H1 (cell line): ENCODE data around the gene CFAP65. TPM values are rescaled to one million over a fixed set of nuclear protein-coding genes. Genes with fewer than 3 reads are reported as not detected.

Experiments used
- CTCF ChIA-PET: fragments of 300-600 bp; sonication (Branson Sonifier 250); formaldehyde crosslinking; loops from one replicate; lab custom pipeline; 2021; ENCODE audit not compliant: partially characterized antibody; lab: Charles Lee
- POLR2A ChIA-PET: fragments of 300-600 bp; sonication (Branson Sonifier 250); formaldehyde crosslinking; loops from one replicate; lab custom pipeline; 2021; ENCODE audit warnings: inconsistent platforms; ENCODE audit not compliant: partially characterized antibody; lab: Charles Lee
- DNase-seq, 2 experiments: peaks; one replicate each; pipeline versions ENCODE4 v3.0.0 to v3.0.0-alpha.2; 2010 to 2022; ENCODE audit warnings: low spot score in 2 of 2, low read depth in 1 of 2, mixed read lengths in 1 of 2
- FAIRE-seq: peaks from 2 replicates; lab custom pipeline; 2011; peaks lifted over from hg19 to GRCh38; lab: Jason Lieb, UNC
- H2AFZ ChIP-seq: 2 replicates; pipeline ENCODE4 v1.8.1; 2012; ENCODE audit warnings: low read length, inconsistent platforms
- H2AK5ac ChIP-seq: 2 replicates; pipeline ENCODE4 v1.6.1; 2013; ENCODE audit warnings: low read depth, low read length
- H2BK120ac ChIP-seq: replicated peaks from 2 replicates; pipeline ENCODE3; 2013; ENCODE audit warnings: low read depth, low read length, inconsistent platforms
- H2BK12ac ChIP-seq: 2 replicates; pipeline ENCODE4 v1.6.1; 2013; ENCODE audit warnings: low read depth, low read length
- H2BK15ac ChIP-seq: 2 replicates; pipeline ENCODE4 v1.6.1; 2013; ENCODE audit warnings: low read length
- H2BK20ac ChIP-seq: 2 replicates; pipeline ENCODE4 v1.6.1; 2013; ENCODE audit warnings: low read length
- H2BK5ac ChIP-seq: 2 replicates; pipeline ENCODE4 v1.6.1; 2013; ENCODE audit warnings: low read depth, low read length
- H3K14ac ChIP-seq: 2 replicates; pipeline ENCODE4 v1.6.1; 2013; ENCODE audit warnings: inconsistent platforms; ENCODE audit not compliant: insufficient read length
- H3K18ac ChIP-seq: 2 replicates; pipeline ENCODE4 v1.6.1; 2013; ENCODE audit warnings: low read length; ENCODE audit errors: extremely low read depth
- H3K23ac ChIP-seq: 2 replicates; pipeline ENCODE4 v1.6.1; 2013; ENCODE audit warnings: inconsistent platforms; ENCODE audit not compliant: insufficient read length
- H3K23me2 ChIP-seq: 2 replicates; pipeline ENCODE4 v1.6.1; 2013; ENCODE audit warnings: low read depth, low read length
- H3K27ac ChIP-seq: 2 replicates; pipeline ENCODE4 v1.6.1; 2011; ENCODE audit warnings: low read depth, low read length, inconsistent platforms
- H3K27me3 ChIP-seq, 4 experiments: replicated peaks in 1 of 4; 1 replicate in 1 of 4; 2 replicates in 3 of 4; pipeline versions ENCODE4 v1.6.1 to v1.8.1; 2011 to 2013; ENCODE audit warnings: low read length in 3 of 4, mild to moderate bottlenecking in 3 of 4, inconsistent platforms in 2 of 4, mixed read lengths in 2 of 4, moderate library complexity in 1 of 4; ENCODE audit not compliant: control insufficient read depth in 3 of 4, insufficient read depth in 3 of 4; ENCODE audit errors: extremely low read depth in 1 of 4
- H3K36me3 ChIP-seq, 4 experiments: 2 replicates each; pipeline versions ENCODE4 v1.6.1 to v1.8.1; 2011 to 2013; ENCODE audit warnings: mild to moderate bottlenecking in 4 of 4, low read length in 3 of 4, moderate library complexity in 2 of 4, control low read depth in 1 of 4, inconsistent platforms in 1 of 4; ENCODE audit not compliant: insufficient read depth in 4 of 4, control insufficient read depth in 2 of 4
- H3K4ac ChIP-seq: replicated peaks from 2 replicates; pipeline ENCODE3; 2013; ENCODE audit warnings: low read length, low read depth, mixed read lengths, inconsistent platforms; ENCODE audit not compliant: insufficient read length
- H3K4me1 ChIP-seq, 4 experiments: replicated peaks in 1 of 4; 1 replicate in 1 of 4; 2 replicates in 3 of 4; pipeline versions ENCODE4 v1.6.1 to v1.8.1; 2011 to 2013; ENCODE audit warnings: low read length in 3 of 4, inconsistent platforms in 2 of 4, mixed read lengths in 1 of 4; ENCODE audit not compliant: insufficient read depth in 4 of 4, control insufficient read depth in 3 of 4
- H3K4me2 ChIP-seq, 2 experiments: 2 replicates each; pipeline versions ENCODE4 v1.6.1 to v1.8.1; 2011 to 2013; ENCODE audit warnings: low read depth in 2 of 2, low read length in 2 of 2, control low read depth in 1 of 2, inconsistent platforms in 1 of 2, mild to moderate bottlenecking in 1 of 2; ENCODE audit not compliant: insufficient read depth in 1 of 2
- H3K4me3 ChIP-seq, 4 experiments: fragments of 200-600, 300-600 bp in 1 of 4; sonication (generic), shearing (Covaris generic), sonication (Bioruptor Twin) in 1 of 4; 2 replicates each; pipeline versions ENCODE4 v1.5.1 to v1.8.1; 2011 to 2016; ENCODE audit warnings: low read length in 4 of 4, low read depth in 3 of 4, control low read depth in 2 of 4, inconsistent platforms in 2 of 4, mild to moderate bottlenecking in 2 of 4, mixed read lengths in 1 of 4, moderate library complexity in 1 of 4; ENCODE audit not compliant: insufficient read depth in 2 of 4; ENCODE audit errors: extremely low read depth in 1 of 4
- H3K56ac ChIP-seq: replicated peaks from 2 replicates; pipeline ENCODE3; 2013; ENCODE audit warnings: low read depth, mild to moderate bottlenecking, mixed read lengths, low read length, inconsistent platforms; ENCODE audit not compliant: insufficient read length
- H3K79me1 ChIP-seq: 2 replicates; pipeline ENCODE4 v1.6.1; 2013; ENCODE audit warnings: low read depth, low read length, control low read depth
- H3K79me2 ChIP-seq, 2 experiments: 2 replicates each; pipeline versions ENCODE4 v1.6.1 to v1.8.1; 2012 to 2013; ENCODE audit warnings: low read length in 2 of 2, mild to moderate bottlenecking in 2 of 2, inconsistent platforms in 1 of 2; ENCODE audit not compliant: insufficient read depth in 2 of 2, control insufficient read depth in 1 of 2
- H3K9ac ChIP-seq, 4 experiments: replicated peaks in 1 of 4; 1 replicate in 1 of 4; 2 replicates in 3 of 4; pipeline versions ENCODE4 v1.6.1 to v1.8.1; 2011 to 2013; ENCODE audit warnings: low read depth in 3 of 4, low read length in 3 of 4, control low read depth in 2 of 4, mild to moderate bottlenecking in 2 of 4, moderate library complexity in 2 of 4, inconsistent platforms in 1 of 4; ENCODE audit errors: extremely low read depth in 1 of 4
- H3K9me3 ChIP-seq, 2 experiments: 2 replicates each; pipeline versions ENCODE4 v1.6.1 to v1.8.1; 2012 to 2013; ENCODE audit warnings: mild to moderate bottlenecking in 2 of 2, moderate library complexity in 2 of 2, control low read depth in 1 of 2, inconsistent platforms in 1 of 2, low read depth in 1 of 2, low read length in 1 of 2, mixed read lengths in 1 of 2; ENCODE audit not compliant: insufficient read depth in 2 of 2
- H4K20me1 ChIP-seq, 2 experiments: replicated peaks in 1 of 2; 2 replicates each; pipeline versions ENCODE3 to v1.8.1; 2011 to 2013; ENCODE audit warnings: inconsistent platforms in 2 of 2, low read length in 2 of 2, mild to moderate bottlenecking in 1 of 2; ENCODE audit not compliant: insufficient read depth in 2 of 2, control insufficient read depth in 1 of 2
- H4K5ac ChIP-seq: 2 replicates; pipeline ENCODE4 v1.6.1; 2013; ENCODE audit warnings: low read length, low read depth, mixed read lengths, inconsistent platforms; ENCODE audit not compliant: insufficient read length
- H4K8ac ChIP-seq: 2 replicates; pipeline ENCODE4 v1.8.0; 2013; ENCODE audit warnings: mild to moderate bottlenecking, moderate library complexity, low read length, inconsistent platforms; ENCODE audit not compliant: insufficient read depth; ENCODE audit errors: extremely low read depth
- H4K91ac ChIP-seq: replicated peaks from 2 replicates; pipeline ENCODE3; 2013; ENCODE audit warnings: low read length, mixed read lengths, inconsistent platforms; ENCODE audit not compliant: insufficient read length
- ASH2L ChIP-seq: fragments of 200-600, 300-600 bp; sonication (generic); IDR thresholded peaks from one replicate; pipeline ENCODE4 v1.7.1; 2017; ENCODE audit warnings: low read length
- BRCA1 ChIP-seq: IDR thresholded peaks from 2 replicates; pipeline ENCODE4 v1.6.1; 2012; ENCODE audit warnings: low read depth, low read length, improper control_type of control experiment
- FOSL1 ChIP-seq: IDR thresholded peaks from 2 replicates; pipeline ENCODE4 v1.6.1; 2011; ENCODE audit warnings: mild to moderate bottlenecking, low read depth, low read length, moderate library complexity; ENCODE audit not compliant: insufficient read depth
- POLR2A ChIP-seq, 2 experiments: IDR thresholded peaks; 1 replicate in 1 of 2; 2 replicates in 1 of 2; pipeline ENCODE4 v1.6.1; 2011; ENCODE audit warnings: low read depth in 2 of 2, low read length in 2 of 2, mild to moderate bottlenecking in 2 of 2; ENCODE audit errors: control extremely low read depth in 1 of 2
- SIX5 ChIP-seq: IDR thresholded peaks from 2 replicates; pipeline ENCODE4 v1.6.1; 2011; ENCODE audit warnings: mild to moderate bottlenecking, low read depth, low read length
- TAF1 ChIP-seq: IDR thresholded peaks from 2 replicates; pipeline ENCODE4 v1.6.1; 2011; ENCODE audit warnings: mild to moderate bottlenecking, low read depth, low read length
- TBP ChIP-seq: IDR thresholded peaks from 2 replicates; pipeline ENCODE4 v1.6.1; 2011; ENCODE audit warnings: low read depth, low read length, improper control_type of control experiment
- whole genome bisulfite sequencing, 2 experiments: shearing (Covaris generic) in 1 of 2; methylation state at CpG; one replicate each; pipeline versions ENCODE4 v1.1.6 to v1.1.7; 2013 to 2015; ENCODE audit warnings: low lambda C conversion rate in 2 of 2, mixed read lengths in 2 of 2, inconsistent platforms in 1 of 2, low coverage in 1 of 2, missing lambda C conversion rate in 1 of 2; ENCODE audit not compliant: insufficient replicate concordance in 2 of 2, insufficient coverage in 1 of 2, insufficient read length in 1 of 2; ENCODE audit errors: extremely low coverage in 1 of 2, missing lambda C conversion rate in 1 of 2; 5-methylcytosine and 5-hydroxymethylcytosine counted together
- polyA plus RNA-seq, 7 experiments: library from polyadenylated mRNA; depleted of rRNA in 3 of 7; stranded (reverse) in 5 of 7; unstranded in 2 of 7; fragments of >200 nt in 5 of 7; fragments of 200-250 nt in 2 of 7; gene quantifications; 1 replicate in 5 of 7; 2 replicates in 1 of 7; 4 replicates in 1 of 7; pipeline versions ENCODE4 v1.2.1 to v1.2.3, GENCODE V29; 2011 to 2013; ENCODE audit warnings: missing spikeins in 2 of 7, mixed read lengths in 2 of 7
- total RNA-seq: library from RNA; stranded (reverse); fragmentation: NEBNext Ultra II Directional; extraction: Animal tissue kit (Norgen Biotek cat#: 25700); gene quantifications from 2 replicates; pipeline ENCODE4 v1.2.1, GENCODE V29; 2021
- TF ChIP-seq, protein P1 (sequence below): IDR thresholded peaks from 2 replicates; pipeline ENCODE4 v1.6.1; 2012; ENCODE audit warnings: low read length, inconsistent platforms

Gene CFAP65
- total and polyA plus RNA-seq, 2 of the 8 experiments (the other 6 are each of a cell fraction or from before 2014, with no cell fraction given): 0.19 to 0.45 TPM

DNA sequence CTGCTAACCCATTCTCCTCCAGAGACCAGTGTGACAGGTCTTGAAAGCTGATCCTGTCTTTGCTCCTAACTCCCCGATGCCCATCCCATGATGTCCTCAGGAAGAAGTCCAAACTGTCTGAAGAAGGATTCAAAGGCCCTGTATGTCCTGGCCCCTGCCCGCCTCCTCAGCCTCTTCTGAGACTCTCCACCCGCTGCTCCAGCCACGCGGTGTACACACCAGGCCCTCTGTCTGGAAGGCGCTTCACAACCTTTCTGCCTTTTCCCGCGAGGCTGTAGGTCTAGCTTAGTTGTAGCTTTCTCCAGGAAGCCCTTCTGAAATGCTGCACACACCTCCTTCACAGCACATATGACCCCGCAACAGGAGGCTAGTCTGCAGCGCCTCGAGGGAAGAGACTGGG, 24.6 kb downstream of the CFAP65 start:
- Histone ChIP-seq H3K9ac (no peak overlapping the region), H3K27ac (no peak overlapping the region), H3K4me1 (no peaks in the 10 kb centered on the region), H2BK12ac (no peak overlapping the region), H3K14ac (no peak overlapping the region), H3K4me2 (no peak overlapping the region), H4K8ac (no peak overlapping the region; the same call in 1 of the 2 replicates), H3K4ac (no peak overlapping the region), H4K20me1 (peaks cover 0 to 1% of the 10 kb centered on the region in 2 experiments), H3K23me2 (no peaks in the 10 kb centered on the region), H2AFZ (no peak overlapping the region), H4K91ac (no peak overlapping the region), H2BK5ac (no peak overlapping the region), H3K36me3 (no peaks in the 10 kb centered on the region), H3K79me1 (no peaks in the 10 kb centered on the region), H3K27me3 (peaks cover 1 to 8% (median 4%) of the 10 kb centered on the region in 4 experiments; a peak in 5 of 7 replicates), H3K18ac (no peak overlapping the region), H3K56ac (no peak overlapping the region), H3K23ac (no peak overlapping the region), H2BK20ac (no peak overlapping the region), H2BK120ac (no peak overlapping the region), H3K79me2 (no peaks in the 10 kb centered on the region), H3K4me3 (no peak overlapping the region), H3K9me3 (no peaks in the 10 kb centered on the region), H2BK15ac (no peak overlapping the region), H2AK5ac (no peak overlapping the region), H4K5ac (no peak overlapping the region)
- no peak for DNase-seq
- ChIA-PET POLR2A (no interaction called here), CTCF (interaction anchor here (0.8 to 6.9 kb wide), 10 partner anchors 9 to 141 kb away, joined by 3 to 53 read pairs (median 6); no protein-coding TSS in a partner anchor)
- WGBS, 2 experiments: 82% methylated on average over 11 of the region's 11 CpGs; no CpG with 5 or more reads in 1 of the 2 experiments
- no peak for FAIRE-seq
- TF ChIP-seq, protein P1, sequence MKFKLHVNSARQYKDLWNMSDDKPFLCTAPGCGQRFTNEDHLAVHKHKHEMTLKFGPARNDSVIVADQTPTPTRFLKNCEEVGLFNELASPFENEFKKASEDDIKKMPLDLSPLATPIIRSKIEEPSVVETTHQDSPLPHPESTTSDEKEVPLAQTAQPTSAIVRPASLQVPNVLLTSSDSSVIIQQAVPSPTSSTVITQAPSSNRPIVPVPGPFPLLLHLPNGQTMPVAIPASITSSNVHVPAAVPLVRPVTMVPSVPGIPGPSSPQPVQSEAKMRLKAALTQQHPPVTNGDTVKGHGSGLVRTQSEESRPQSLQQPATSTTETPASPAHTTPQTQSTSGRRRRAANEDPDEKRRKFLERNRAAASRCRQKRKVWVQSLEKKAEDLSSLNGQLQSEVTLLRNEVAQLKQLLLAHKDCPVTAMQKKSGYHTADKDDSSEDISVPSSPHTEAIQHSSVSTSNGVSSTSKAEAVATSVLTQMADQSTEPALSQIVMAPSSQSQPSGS: no peak
- no peak for TF ChIP-seq POLR2A (IDR thresholded peaks at IDR 0.05; ENCODE audit: control extremely low read depth in 1 of 2, low read depth in 2 of 2, low read length in 2 of 2)
- TF ChIP-seq SIX5: no peak
- no peak for TF ChIP-seq TAF1
- no peak for TF ChIP-seq TBP
- no peak for TF ChIP-seq ASH2L
- TF ChIP-seq FOSL1: no peak
- no peak for TF ChIP-seq BRCA1
